Thyroid gland (tissue), 4 donors: ENCODE measurements around the gene CACNA1I.

ENCODE experiments used
- POLR2A ChIP-seq, 2 donors: fragments of 450-650 bp; IDR thresholded peaks; one replicate each; pipeline ENCODE4 v1.6.1; 2017; ENCODE audit warnings: antibody characterized with exemption in 2 of 2, mild to moderate bottlenecking in 2 of 2, moderate library complexity in 1 of 2
- TF ChIP-seq, protein P1 (sequence below), 6 experiments: fragments of 200-600 bp in 3 of 6; fragments of 450-650 bp in 3 of 6; sonication (generic) in 3 of 6; IDR thresholded peaks; one replicate each; pipeline ENCODE4 v1.5.1; 2016 to 2019; ENCODE audit warnings: antibody characterized with exemption in 6 of 6, mild to moderate bottlenecking in 2 of 6, inconsistent platforms in 1 of 6, moderate library complexity in 1 of 6

DNA sequence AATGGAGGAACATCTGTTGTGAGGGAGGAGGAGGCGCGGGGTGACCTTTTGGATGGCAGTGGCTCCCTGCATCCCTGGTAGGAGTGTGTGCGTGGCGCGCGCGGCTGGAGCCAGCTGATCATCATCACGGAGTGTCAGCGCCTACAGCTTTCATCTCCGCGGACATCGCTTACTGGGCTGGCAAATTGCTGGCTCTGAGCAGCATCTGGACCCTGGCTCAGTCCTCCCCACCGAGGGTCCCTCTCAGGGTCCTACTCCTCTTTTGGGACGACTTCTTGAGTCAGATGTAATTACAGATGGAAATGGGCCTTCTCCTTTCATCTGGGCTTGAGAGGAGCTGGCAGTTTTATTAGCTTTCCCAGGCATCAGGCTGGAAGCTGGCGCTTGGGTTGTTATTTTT is 85.3 kb downstream of the CACNA1I start:
- no peak for TF ChIP-seq POLR2A (IDR thresholded peaks at IDR 0.05)
- TF ChIP-seq, protein P1, sequence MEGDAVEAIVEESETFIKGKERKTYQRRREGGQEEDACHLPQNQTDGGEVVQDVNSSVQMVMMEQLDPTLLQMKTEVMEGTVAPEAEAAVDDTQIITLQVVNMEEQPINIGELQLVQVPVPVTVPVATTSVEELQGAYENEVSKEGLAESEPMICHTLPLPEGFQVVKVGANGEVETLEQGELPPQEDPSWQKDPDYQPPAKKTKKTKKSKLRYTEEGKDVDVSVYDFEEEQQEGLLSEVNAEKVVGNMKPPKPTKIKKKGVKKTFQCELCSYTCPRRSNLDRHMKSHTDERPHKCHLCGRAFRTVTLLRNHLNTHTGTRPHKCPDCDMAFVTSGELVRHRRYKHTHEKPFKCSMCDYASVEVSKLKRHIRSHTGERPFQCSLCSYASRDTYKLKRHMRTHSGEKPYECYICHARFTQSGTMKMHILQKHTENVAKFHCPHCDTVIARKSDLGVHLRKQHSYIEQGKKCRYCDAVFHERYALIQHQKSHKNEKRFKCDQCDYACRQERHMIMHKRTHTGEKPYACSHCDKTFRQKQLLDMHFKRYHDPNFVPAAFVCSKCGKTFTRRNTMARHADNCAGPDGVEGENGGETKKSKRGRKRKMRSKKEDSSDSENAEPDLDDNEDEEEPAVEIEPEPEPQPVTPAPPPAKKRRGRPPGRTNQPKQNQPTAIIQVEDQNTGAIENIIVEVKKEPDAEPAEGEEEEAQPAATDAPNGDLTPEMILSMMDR (IDR thresholded peaks at IDR 0.05) = no peak
